ENCODE results near the gene ZNF792.

DNA sequence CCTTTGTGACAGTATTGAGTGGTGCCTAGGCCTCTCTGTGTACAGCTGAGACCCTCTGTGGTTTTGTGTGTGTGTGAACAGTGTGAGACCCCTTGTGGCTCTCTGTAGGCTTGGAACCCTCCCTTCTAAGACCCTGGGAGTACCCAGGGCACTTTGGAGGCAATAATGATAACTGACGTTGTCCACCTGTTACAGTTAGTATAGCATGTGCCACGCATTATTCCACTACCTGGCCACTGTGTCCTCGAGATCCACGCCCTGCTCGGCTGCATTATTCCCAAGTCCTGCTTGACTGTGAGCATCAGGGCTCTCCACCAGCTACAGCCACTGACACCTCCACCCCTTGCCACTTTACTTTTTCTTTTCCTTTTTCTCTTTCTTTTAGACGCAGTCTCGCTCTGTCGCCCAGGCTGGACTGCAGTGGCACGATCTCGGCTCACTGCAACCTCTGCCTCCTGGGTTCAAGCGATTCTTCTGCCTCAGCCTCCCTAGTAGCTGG is 38.1 kb upstream of the ZNF792 start:
- TF ChIP-seq ZBTB7A (IDR thresholded peaks at IDR 0.05; ENCODE audit: low read depth) (no peak), CREB1 (IDR thresholded peaks at IDR 0.05; ENCODE audit: low read depth) (no peak)
